Bronchial epithelial cell (primary cell): ENCODE measurements around the gene GPR78. TPM values are rescaled to one million over a fixed set of nuclear protein-coding genes. Genes with fewer than 3 reads are reported as not detected.
A peak's percentile ranks its signal among the peaks of the same experiment; 100 is the strongest.

Experiments
- DNase-seq: peaks from one replicate; pipeline ENCODE4 v3.0.0-alpha.2; 2010; ENCODE audit warnings: low read depth
- FAIRE-seq: peaks from 2 replicates; lab custom pipeline; 2011; peaks lifted over from hg19 to GRCh38; lab: Jason Lieb, UNC
- H3K27me3 ChIP-seq: 2 replicates; pipeline ENCODE4 v1.5.1; 2011; ENCODE audit warnings: low read length; ENCODE audit not compliant: control insufficient read depth, insufficient read depth
- H3K36me3 ChIP-seq: 2 replicates; pipeline ENCODE4 v1.5.1; 2011; ENCODE audit warnings: low read length; ENCODE audit not compliant: control insufficient read depth, insufficient read depth
- H3K4me3 ChIP-seq: 2 replicates; pipeline ENCODE4 v1.5.1; 2011; ENCODE audit warnings: mild to moderate bottlenecking, low read depth, low read length, control low read depth
- total RNA-seq: library from RNA; depleted of rRNA; stranded (reverse); fragments of >200 nt; gene quantifications from 2 replicates; pipeline ENCODE4 v1.2.1, GENCODE V29; 2014
- TF ChIP-seq, protein P1 (sequence below): IDR thresholded peaks from 2 replicates; pipeline ENCODE4 v1.5.1; 2011; ENCODE audit warnings: mild to moderate bottlenecking, moderate library complexity, low read length, control low read depth, inconsistent platforms; ENCODE audit not compliant: insufficient read depth, severe bottlenecking

GPR78 gene
- total RNA-seq = under 0.01 and 0.51 TPM in 2 replicates

- FAIRE-seq (no peak), DNase-seq (peak; percentile 9)
- Histone ChIP-seq H3K4me3 (no peak within 1 kb of the TSS), H3K36me3 (no peaks in the 10 kb centered on the region), H3K27me3 (peaks cover 5% of the 10 kb centered on the region)
- TF ChIP-seq, protein P1, sequence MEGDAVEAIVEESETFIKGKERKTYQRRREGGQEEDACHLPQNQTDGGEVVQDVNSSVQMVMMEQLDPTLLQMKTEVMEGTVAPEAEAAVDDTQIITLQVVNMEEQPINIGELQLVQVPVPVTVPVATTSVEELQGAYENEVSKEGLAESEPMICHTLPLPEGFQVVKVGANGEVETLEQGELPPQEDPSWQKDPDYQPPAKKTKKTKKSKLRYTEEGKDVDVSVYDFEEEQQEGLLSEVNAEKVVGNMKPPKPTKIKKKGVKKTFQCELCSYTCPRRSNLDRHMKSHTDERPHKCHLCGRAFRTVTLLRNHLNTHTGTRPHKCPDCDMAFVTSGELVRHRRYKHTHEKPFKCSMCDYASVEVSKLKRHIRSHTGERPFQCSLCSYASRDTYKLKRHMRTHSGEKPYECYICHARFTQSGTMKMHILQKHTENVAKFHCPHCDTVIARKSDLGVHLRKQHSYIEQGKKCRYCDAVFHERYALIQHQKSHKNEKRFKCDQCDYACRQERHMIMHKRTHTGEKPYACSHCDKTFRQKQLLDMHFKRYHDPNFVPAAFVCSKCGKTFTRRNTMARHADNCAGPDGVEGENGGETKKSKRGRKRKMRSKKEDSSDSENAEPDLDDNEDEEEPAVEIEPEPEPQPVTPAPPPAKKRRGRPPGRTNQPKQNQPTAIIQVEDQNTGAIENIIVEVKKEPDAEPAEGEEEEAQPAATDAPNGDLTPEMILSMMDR = no peak
Observed at GRCh38 chr4:8580321-8581093, at the start of gene GPR78. Gene GPR78, plus strand, starts transcription at chr4:8580392. Its CDS starts 591 bp downstream, at chr4:8580983.

DNA sequence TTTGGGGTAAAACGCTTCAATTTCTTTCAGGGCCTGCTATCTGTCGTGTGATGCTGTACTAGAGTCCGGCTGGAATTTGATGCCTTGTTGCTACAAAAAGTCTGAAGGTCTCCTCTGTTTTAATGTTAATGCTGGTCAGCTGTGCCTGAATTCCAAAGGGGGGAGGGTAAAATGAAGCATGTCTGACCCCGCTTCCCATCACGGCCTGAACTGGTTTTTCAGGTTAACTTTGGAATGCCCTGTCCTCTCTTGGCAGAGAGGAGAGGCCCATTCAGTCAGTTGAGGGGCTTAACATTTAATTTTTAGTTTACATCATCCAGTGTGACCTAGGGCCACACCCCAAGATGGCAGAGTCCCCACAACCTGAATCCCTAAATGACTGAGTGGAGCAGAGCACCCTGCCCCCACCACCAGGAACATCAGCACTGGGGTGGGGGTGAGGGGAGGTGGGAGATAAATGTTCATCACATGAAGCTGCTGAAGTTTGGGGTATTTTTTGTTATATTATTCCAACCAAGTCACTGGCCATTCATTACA, 47.9 kb upstream of the GPR78 start:
- TF ChIP-seq, protein P1 = no peak
- Histone ChIP-seq H3K36me3 (no peaks in the 10 kb centered on the region), H3K4me3 (no peak overlapping the region), H3K27me3 (no peaks in the 10 kb centered on the region)
- no peak for FAIRE-seq
- peak; percentile 30 for DNase-seq

DNA sequence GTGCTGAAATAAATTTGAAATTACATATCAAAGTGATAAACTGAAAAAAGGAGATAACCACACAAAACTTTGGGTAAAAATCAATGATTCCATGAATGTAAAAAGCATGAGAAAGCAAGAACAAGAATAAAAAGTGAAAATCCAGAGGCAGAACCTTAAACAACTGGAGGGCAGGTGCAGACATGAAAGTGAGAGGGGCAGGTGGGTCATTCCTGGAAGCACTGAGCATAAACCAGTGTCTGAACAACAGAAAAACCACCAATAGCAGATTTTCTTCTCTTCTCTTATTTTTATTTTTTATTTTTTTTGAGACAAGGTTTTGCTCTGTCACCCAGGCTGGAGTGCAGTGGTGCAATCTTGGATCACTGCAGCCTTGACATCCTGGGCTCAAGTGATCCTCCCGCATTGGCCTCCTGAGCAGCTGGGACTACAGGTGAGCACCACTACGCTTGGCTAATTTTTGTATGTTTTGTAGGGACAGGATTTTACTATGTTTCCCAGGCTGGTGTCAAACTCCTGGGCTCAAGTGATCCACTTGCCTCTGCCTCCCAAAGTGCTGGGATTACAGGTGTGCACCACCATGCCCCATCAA, 46.8 kb upstream of the GPR78 start:
- FAIRE-seq (no peak), DNase-seq (peak; percentile 3)
- Histone ChIP-seq H3K4me3 (no peak overlapping the region), H3K36me3 (no peaks in the 10 kb centered on the region), H3K27me3 (no peaks in the 10 kb centered on the region)
- TF ChIP-seq, protein P1 = no peak

- FAIRE-seq = no peak
- H3K27me3 ChIP-seq = no peaks in the 10 kb centered on the region
- H3K4me3 ChIP-seq = no peak overlapping the region
- DNase-seq = peak; percentile 97
- no peaks in the 10 kb centered on the region for H3K36me3 ChIP-seq
- TF ChIP-seq, protein P1 = no peak
Observed at GRCh38 chr4:8534129-8534528, 46.1 kb upstream of the GPR78 start.

DNA sequence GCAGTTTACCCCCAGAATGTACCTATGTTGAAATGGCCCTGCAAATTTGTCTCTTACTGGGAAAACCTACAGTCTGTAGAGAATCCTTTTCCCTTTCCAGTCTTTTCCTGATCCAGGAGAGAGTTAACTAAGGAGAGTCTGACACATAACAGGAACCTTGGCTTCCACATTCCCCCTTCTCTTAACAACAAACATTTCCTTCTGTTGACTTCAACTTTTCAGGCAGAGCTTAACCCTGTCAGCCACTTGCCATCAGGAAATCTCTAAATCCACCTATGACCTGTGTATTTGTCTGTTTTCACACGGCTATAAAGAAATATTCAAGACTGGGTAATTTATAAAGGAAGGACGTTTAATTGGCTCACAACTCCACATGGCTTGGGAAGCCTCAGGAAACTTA, 45.6 kb upstream of the GPR78 start:
- DNase-seq = peak; percentile 55
- no peak for FAIRE-seq
- H3K4me3 ChIP-seq = no peak overlapping the region
- no peaks in the 10 kb centered on the region for H3K27me3 ChIP-seq
- H3K36me3 ChIP-seq = no peaks in the 10 kb centered on the region
- TF ChIP-seq, protein P1 = no peak
